ENCODE measurements around the gene VPS8.

- TF ChIP-seq BCL3 (CRISPR knock-in tag; IDR thresholded peaks at IDR 0.05) (no peak), NFE2L1 (CRISPR knock-in tag; IDR thresholded peaks at IDR 0.05; ENCODE audit: borderline replicate concordance) (no peak), EZH2 (conservative IDR thresholded peaks at IDR 0.05; ENCODE audit: low read depth, low read length) (no peak), TAF1 (CRISPR knock-in tag; IDR thresholded peaks at IDR 0.05) (no peak), MAFK (conservative IDR thresholded peaks at IDR 0.05 in 1 of 2, IDR thresholded peaks at IDR 0.05 in 1 of 2; ENCODE audit: low read length in 2 of 2) (no peak), ZNF567 (CRISPR knock-in tag; IDR thresholded peaks at IDR 0.05; ENCODE audit: borderline replicate concordance) (no peak), ZFP41 (CRISPR knock-in tag; IDR thresholded peaks at IDR 0.05; ENCODE audit: borderline replicate concordance) (no peak), EP300 (IDR thresholded peaks at IDR 0.05; ENCODE audit: low read depth in 2 of 2, low read length in 2 of 2) (no peak), EP300 (CRISPR knock-in tag; IDR thresholded peaks at IDR 0.05; ENCODE audit: borderline replicate concordance) (no peak)
These were observed 46.8 kb upstream of the VPS8 start for GRCh38 chr3:184765047-184765729.

Measured in HepG2 (cell line).